Measurements from ENCODE around the gene MOSPD3.

The MOSPD3 gene

DNA sequence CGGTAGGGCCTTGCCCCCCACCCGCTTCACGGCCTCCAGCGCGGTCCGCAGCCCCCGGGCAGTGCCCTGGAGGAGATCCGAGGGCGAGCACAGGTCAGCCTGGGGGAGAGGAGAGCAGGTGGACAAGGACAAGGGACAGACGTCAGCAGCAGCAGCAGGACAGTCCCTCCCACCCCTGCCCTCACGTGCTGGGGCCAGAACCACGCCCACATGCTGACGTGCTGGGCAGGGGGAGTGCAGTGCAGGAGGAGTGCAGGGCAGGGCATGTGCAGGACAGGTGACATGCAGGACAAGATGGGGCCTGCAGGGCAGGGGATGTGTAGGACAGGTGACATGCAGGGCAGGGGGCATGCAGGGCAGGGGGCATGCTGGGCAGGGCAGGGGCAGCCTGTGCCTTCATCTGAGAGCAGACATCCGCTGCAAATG, 37.1 kb upstream of the MOSPD3 start:
- no peak for DNase-seq (ENCODE audit: low read depth in 2 of 3, low spot score in 1 of 3)

DNA sequence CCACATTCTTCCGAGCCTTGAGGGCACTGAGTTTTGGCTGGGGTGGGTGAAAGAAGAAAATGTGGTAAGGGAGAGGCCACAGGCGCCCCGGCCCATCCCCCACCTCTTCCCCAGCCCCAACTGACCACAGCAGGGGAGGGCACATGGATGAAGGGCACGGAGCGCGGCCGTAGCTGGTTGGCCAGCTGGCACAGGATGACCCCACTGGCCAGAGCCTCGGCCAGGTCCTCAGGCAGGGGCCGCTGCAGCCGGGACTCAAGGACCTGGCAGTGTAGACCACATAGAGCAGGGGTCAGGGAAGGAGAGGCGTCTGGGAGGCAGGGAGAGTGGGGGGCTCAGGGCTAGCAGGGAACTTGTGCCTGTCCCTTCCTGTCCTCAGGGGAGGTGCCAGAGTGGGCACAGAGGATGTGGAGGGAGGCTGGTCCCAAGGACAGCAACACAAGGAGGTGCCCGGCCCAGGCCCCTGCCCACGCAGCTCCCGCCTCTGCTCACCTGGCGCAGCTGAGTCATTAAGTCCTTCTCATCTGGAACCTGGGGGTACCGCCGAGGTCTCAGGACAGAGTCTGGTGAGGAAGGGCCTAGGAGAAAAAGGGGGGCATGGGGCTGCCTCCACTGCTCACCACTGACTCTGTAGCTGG, 36.5 kb upstream of the MOSPD3 start:
- DNase-seq (ENCODE audit: low read depth in 2 of 3, low spot score in 1 of 3), result no peak

DNA sequence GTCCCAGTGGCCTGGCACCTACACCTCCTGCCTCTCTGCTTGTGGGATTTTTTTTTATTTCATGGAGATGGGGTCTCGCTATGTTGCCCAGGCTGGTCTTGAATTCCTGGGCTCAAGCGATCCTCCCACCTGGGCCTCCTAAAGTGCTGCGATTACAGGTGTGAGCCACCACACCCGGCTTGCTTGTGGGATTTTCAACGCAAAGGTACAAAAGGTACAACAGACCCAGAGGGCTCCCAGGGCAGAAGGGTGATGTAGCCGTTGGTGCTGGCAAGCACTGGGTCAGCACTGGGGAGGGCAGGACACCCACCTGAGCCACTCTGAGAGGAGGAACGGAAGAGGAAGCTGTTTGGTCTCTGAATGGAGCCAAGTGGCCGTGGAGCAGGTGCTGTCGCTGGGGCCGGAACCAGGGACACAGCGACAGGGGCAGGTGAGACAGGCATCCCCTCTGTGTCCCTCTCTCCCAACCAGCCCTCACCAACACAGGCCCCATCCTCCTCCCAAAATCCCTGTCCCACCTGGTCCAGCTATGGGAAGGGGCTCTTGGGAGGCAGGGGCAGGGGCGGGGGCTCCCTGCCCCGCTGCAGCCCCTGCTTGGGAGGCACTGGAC, 35.9 kb upstream of the MOSPD3 start:
- DNase-seq (ENCODE audit: low read depth in 2 of 3, low spot score in 1 of 3), result no peak

GRCh38 chr7:100577103-100577502, 35.2 kb upstream of the MOSPD3 start:
- no peak for DNase-seq (ENCODE audit: low read depth in 2 of 3, low spot score in 1 of 3)

DNA sequence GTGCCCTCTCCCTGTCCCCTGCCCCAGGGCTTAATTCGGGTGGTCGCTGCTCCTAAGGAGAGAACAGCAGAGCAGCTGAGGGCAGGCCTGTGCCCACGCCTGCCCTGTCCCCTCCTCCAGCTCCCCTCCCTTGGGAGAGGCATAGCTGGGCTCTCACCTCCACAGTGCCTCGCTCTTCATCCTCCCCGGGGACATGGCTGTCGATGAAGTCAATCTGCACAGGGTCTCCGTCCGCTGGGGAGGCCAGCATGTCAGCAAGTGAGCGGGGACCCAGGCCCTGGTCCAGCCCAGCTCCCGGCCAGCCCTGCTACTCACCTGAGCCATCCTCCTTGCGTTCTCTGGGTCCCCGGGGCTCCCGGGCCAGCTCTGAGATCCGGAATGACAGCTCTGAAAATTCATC, 34.8 kb upstream of the MOSPD3 start:
- no peak for DNase-seq (ENCODE audit: low read depth in 2 of 3, low spot score in 1 of 3)

GRCh38 chr7:100578246-100579183, 33.8 kb upstream of the MOSPD3 start:
- DNase-seq (ENCODE audit: low read depth in 2 of 3, low spot score in 1 of 3), result no peak

- no peak for DNase-seq (ENCODE audit: low read depth in 2 of 3, low spot score in 1 of 3)
Observed at GRCh38 chr7:100580466-100581283, 31.7 kb upstream of the MOSPD3 start.

DNA sequence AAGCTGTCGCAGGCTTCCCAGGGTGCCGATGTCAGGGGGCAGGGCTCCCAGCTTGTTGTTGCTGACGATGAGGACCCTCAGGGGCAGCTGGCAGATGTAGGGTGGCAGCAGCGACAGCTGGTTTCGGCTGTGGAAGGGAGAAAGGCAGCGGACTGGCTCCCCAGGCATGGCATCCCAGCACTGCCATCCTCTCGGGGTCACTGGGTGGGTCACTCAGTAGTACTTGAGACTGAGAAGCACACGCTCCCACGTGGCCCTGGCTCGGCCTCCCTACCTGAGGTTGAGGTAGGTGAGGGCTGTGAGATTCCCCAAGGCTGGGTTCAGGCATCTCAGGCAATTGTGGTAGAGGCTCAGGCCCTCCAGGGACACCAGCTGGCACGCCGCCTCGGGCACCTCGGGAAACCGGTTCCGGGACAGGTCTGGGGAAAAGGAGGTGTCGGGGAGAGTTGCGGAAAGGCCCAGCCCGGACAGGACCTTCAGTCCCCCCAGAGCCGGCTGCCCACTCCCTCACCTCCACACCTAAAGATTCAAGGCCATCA, 30.2 kb upstream of the MOSPD3 start:
- no peak for DNase-seq (ENCODE audit: low read depth in 2 of 3, low spot score in 1 of 3)

DNA sequence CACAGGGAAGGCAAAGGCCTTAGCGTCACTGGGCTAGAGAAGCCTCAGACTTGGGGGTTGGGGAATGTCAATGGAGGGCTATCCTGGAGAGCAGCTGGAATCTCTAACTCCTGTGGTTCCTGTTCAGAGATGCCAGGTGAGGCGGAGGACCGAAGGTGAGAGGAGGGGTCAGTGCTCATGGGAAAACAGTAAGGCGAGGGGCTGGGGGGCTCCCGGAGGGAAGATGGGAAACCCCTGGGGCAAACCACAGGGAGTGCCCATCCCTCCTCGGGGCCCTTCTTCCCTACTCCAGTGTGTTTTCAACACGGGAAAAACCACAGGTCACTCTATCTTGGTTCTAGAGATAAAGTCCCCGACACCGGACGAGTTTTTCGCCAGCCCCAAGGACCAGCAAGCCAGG, 29.7 kb upstream of the MOSPD3 start:
- no peak for DNase-seq (ENCODE audit: low read depth in 2 of 3, low spot score in 1 of 3)

GRCh38 chr7:100583132-100584053, 28.9 kb upstream of the MOSPD3 start:
- DNase-seq (ENCODE audit: low read depth in 2 of 3, low spot score in 1 of 3), result peak; percentile 60 to 63 (median 61)

DNA sequence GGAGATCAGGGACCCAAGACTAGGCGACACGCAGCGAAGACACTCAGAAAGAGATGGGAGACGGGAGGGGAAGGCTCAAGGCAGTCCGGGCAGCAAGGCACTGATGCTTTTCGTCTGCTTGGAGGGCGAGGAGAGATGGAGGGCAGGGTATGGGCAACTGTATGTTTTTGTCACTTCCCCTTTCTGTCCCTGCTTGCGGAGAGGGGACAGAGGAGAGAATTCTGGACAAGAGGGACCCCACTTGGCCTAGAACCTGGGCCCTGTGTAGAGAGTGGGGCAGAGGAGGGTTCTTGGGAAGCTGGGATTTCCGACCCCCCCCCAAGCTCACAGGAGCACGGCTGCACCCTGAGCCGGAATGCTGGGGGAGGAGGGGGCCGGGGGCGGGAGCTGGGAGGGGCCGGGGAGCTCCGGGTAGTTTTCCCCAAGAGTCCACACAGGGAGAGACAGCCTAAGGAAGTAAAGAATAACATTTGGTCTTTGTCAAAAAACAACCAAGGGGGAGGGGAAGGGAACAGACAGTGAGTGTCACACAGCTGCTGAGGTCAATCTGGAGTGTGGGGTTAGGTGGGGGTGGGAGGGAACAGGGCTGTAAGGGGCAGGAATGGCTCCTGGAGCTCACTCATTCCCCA, 28.2 kb upstream of the MOSPD3 start:
- DNase-seq (ENCODE audit: low read depth in 2 of 3, low spot score in 1 of 3), result no peak

- no peak for DNase-seq (ENCODE audit: low read depth in 2 of 3, low spot score in 1 of 3)
Observed at GRCh38 chr7:100584683-100585510, 27.4 kb upstream of the MOSPD3 start.

GRCh38 chr7:100585511-100586265, 26.7 kb upstream of the MOSPD3 start, which contains the start of gene LRCH4:
LRCH4 (minus strand) TSS chr7:100586129; CDS start chr7:100586100, 29 bp downstream.
- DNase-seq (ENCODE audit: low read depth in 2 of 3, low spot score in 1 of 3), result peak in 1 of 3 donors; percentile 46

DNA sequence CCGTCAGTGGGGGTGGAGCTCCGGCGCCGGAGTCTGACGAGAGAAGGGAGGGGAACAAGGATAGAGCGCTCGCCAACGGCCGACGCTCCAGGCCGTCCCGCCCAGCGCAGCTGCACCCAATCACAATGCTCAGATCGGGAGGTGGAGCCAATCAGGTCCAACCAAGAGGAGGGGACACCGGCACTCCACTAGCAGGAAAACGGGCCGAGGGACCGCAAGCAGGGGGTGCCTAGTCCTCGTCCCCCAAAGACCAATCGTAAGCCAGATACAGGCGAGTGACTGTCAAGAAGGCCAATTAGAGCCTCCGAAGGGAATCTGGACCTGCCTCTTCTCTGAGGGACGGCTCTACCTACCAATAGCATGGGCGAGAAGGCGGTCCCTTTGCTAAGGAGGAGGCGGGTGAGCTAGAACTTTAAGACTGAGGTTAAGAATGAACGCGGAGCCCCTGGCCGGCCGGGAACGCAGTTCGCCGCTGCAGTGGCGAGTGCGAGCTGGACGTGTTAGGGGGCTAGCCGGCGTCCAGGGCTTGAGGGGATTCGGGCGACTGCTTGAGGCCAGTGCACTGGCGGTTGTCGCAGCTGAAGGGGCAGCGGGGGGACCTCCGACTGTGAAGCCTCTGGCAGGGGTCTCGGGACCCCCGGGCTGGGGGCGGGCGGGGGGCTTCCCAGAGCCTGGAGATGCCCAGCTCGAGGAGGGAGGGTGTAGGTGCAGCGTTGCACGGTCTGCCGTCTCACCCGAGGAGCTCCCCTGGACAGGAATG, 25.9 kb upstream of the MOSPD3 start, which contains the start of gene FBXO24:
TSS of gene FBXO24 (plus strand) at position 63 of the 760 bp plus-strand sequence. CDS start at position 361, 298 bp downstream.
- DNase-seq (ENCODE audit: low read depth in 2 of 3, low spot score in 1 of 3), result peak; percentile 99 to 100 (median 99)

DNA sequence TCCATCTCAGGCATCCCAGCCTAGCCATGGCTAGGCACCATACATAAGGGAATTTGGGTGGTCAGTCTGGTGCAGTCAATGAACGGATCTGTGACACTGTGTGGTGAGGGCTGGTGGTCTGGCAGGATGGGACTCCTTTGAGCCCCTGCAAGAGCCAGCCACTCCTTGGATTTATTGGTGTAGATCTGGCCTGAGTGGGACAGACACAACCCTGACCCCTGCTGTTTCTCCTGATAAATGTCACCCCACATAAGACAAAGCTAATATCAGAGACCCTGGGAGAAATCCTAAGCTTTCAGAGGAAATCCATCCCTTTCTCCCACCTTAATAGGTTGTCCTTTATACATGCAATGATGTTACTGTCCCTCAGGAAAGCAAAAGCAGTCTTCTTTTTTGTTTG, 23.9 kb upstream of the MOSPD3 start:
- DNase-seq (ENCODE audit: low read depth in 2 of 3, low spot score in 1 of 3), result no peak

- DNase-seq (ENCODE audit: low read depth in 2 of 3, low spot score in 1 of 3), result no peak
Observed at GRCh38 chr7:100589341-100589947, 22.9 kb upstream of the MOSPD3 start.
